GM12864 (cell line): ENCODE data around the gene CFAP97.
"Not testable (repeated sequence)": the region's sequence is repeated elsewhere in the genome, so short reads cannot be mapped to it uniquely, and the experiment has no call there.

Experiments used
- DNase-seq: peaks from one replicate; pipeline ENCODE4 v3.0.0-alpha.2; 2011; ENCODE audit warnings: low read depth
- H3K4me3 ChIP-seq: 2 replicates; pipeline ENCODE4 v1.5.1; 2011; ENCODE audit warnings: mild to moderate bottlenecking, low read depth, low read length, control low read depth
- TF ChIP-seq, protein P1 (sequence below): IDR thresholded peaks from 2 replicates; pipeline ENCODE4 v1.5.1; 2011; ENCODE audit warnings: low read depth, mild to moderate bottlenecking, moderate library complexity, low read length, control low read depth, inconsistent platforms; ENCODE audit errors: missing control alignments

The CFAP97 gene

DNA sequence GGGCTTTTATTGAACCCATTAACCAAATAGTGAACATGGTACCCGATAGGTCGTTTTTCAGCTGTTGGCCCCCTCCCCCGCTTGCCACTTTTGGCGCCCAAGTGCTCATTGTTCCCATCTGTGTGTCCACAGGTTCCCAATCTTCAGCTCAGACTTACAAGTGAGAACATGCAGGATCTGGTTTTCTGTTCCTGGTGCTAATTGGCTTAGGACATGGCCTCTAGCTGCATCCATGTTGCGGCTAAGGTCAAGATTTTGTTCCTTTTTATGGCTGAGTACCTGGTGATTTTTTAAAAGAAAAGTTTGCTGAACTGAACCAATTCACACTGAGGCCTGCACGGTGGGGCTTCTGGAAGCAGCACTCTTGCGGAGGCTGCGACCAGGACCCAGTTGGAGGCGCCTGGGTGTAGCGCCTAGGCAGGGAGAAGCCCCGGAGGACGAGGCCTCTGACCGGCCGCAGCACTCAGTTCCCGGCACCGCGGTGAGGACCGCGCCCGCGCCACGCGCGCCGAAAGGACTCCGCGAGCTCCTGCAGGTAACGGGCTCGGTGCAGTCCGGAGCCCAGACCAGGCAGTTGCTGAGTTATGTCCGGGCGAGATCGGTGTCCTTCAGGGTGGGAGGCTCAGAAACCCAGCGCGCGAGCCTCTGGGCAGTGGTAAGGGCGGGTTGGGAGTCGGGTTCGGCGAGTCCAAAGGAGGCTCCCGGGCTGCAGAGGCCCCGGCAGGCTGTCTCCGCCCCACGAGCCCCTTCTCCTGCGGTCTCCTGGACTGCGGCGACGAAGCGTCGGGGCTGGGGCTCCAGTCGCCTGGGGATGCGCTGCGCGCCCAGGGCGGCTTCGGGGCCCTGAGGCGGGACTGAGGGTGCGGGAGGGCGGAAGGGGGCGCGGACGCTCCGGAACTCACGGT lies 76.5 kb downstream of the CFAP97 start:
- peak overlapping the region; percentile 57 for H3K4me3 ChIP-seq
- no peak for DNase-seq
- TF ChIP-seq, protein P1, sequence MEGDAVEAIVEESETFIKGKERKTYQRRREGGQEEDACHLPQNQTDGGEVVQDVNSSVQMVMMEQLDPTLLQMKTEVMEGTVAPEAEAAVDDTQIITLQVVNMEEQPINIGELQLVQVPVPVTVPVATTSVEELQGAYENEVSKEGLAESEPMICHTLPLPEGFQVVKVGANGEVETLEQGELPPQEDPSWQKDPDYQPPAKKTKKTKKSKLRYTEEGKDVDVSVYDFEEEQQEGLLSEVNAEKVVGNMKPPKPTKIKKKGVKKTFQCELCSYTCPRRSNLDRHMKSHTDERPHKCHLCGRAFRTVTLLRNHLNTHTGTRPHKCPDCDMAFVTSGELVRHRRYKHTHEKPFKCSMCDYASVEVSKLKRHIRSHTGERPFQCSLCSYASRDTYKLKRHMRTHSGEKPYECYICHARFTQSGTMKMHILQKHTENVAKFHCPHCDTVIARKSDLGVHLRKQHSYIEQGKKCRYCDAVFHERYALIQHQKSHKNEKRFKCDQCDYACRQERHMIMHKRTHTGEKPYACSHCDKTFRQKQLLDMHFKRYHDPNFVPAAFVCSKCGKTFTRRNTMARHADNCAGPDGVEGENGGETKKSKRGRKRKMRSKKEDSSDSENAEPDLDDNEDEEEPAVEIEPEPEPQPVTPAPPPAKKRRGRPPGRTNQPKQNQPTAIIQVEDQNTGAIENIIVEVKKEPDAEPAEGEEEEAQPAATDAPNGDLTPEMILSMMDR = no peak

DNA sequence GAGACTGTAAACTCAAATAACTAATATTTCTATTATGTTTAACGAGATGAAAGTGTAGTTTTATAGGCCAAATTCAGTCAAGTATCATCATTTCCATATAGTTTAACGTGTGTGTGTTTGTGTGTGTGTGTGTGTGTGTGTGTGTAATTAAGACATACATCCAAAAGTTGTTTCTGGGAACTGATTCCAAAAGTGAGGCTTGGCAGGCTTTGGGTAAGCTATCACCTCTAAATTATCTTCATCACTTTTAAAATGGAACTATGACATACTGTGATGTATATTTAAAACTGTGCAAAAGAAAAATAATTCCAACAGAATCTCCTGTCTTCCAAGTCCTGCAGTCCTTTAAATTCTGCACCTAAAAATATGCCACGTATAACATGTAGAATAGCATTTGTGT lies 79.8 kb downstream of the CFAP97 start:
- H3K4me3 ChIP-seq = no peak overlapping the region
- TF ChIP-seq, protein P1 = no peak
- DNase-seq = no peak

DNA sequence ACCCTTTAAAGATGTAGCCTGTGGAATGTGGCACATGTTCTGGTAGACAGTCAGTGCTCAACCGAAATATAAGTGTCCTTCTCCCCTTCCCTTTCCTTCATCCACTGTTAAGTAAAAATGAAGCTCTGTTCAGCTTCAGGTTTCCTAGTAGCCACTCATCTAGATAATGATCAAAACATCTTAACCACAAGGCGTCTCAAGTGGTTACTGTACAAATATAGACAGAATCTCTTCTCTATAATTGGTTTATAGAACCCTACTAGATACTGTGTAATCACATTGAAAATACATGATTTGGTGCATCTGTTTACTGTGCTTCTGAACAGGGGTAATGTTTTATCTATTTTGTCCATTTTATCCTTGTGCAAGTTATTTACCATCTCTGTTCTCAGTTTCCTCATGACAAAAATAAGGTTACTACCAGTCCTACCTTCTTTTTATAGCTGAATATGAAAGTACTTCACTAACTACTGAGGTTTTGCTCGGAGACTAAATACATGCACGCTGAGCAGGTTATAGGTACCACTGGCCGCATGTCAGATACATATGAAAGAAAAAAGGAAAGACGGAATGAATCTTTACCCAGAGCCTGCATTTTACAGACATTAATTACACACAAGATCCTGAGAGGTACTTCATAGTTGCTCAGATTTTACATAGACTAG lies 81.0 kb downstream of the CFAP97 start:
- TF ChIP-seq, protein P1 = no peak
- DNase-seq = no peak
- H3K4me3 ChIP-seq = no peak overlapping the region; the same call in 1 of the 2 replicates

DNA sequence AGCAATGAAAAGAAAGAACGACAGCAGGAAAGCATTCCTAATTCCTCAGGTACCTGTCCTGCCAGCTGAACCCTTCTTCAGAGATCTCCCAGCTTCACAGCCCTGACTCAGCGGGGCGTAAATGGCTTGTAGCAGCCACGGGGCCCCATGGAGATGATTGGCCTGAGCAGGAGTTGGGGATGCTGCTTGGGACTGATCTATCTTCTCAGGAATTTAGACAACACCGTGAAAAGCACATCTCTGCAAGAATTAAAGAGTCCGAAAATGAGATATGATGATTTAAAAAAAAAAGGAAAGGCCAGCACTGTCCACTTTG lies 83.2 kb downstream of the CFAP97 start:
- no peak overlapping the region for H3K4me3 ChIP-seq
- TF ChIP-seq, protein P1 = no peak
- DNase-seq = no peak

DNA sequence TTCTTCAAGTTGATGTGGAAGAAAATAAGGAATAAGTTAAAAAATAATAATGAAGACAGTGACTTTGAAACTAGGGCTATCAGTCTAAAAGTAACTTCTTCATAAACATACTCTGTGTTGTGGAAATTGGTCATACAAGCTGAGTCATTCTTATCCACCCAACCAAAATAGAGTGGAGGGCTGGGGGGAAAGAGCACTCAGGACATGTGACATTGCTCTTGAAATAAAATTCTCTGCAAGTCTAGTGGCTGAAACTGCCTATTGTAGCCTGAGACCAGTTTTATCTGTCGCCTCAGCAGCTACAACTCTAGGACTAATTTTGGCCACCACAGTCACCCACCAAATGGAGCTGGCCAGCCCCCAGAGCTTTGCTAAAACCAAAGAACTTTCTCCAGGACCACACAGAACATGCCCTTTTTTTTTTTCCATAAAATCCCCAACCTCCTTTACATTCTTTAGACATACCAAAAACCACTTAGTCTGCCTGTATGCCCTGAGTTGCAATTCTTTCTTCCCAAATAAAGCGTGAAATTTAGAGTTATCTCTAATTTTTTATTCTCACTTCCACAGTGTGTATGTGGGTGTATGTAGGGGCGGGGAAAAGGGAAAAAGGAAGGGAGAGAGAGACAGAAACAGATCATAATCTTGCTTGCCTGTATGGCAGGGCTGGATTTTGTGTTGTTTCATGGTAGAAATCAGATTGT lies 83.7 kb downstream of the CFAP97 start:
- no peak for DNase-seq
- H3K4me3 ChIP-seq = no peak overlapping the region
- TF ChIP-seq, protein P1 = no peak

DNA sequence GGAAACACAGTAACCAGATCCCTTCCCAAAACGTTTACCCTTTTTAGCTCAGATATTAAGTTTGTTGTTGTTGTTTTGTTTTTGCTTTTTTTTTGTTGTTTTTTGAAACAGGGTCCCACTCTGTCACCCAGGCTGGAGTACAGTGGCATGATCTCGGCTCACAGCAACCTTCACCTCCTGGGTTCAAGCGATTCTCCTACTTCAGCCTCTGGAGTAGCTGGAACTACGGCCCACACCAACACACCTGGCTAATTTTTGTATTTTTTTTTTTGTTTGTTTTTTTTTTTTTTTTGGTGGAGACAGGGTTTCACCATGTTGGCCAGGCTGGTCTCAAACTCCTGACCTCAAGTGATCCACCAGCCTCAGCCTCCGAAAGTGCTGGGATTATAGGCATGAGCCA lies 84.3 kb downstream of the CFAP97 start:
- DNase-seq, H3K4me3 ChIP-seq: not testable (repeated sequence)

DNA sequence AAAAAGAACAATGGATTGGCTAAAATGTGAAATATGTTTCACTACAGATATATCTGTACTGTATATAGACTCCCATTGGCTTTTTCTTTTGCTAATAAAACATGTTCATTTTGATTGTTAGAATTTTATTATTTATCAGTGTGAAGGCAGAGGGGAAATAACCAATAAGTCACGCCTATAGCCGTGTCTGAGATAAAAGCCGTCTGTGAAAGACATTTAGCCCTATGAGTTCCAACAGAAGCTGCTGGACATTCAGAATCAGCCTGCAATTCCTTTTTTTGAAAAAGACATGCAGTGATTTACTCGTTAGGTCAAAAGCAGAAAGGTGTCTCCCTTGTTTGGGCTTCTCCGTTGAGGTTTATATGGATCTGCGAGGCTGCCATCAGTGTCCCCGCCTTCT lies 84.9 kb downstream of the CFAP97 start:
- TF ChIP-seq, protein P1 = no peak
- DNase-seq = no peak
- H3K4me3 ChIP-seq = no peak overlapping the region
